ENCODE data around the gene TAGLN2.

TAGLN2 gene

DNA sequence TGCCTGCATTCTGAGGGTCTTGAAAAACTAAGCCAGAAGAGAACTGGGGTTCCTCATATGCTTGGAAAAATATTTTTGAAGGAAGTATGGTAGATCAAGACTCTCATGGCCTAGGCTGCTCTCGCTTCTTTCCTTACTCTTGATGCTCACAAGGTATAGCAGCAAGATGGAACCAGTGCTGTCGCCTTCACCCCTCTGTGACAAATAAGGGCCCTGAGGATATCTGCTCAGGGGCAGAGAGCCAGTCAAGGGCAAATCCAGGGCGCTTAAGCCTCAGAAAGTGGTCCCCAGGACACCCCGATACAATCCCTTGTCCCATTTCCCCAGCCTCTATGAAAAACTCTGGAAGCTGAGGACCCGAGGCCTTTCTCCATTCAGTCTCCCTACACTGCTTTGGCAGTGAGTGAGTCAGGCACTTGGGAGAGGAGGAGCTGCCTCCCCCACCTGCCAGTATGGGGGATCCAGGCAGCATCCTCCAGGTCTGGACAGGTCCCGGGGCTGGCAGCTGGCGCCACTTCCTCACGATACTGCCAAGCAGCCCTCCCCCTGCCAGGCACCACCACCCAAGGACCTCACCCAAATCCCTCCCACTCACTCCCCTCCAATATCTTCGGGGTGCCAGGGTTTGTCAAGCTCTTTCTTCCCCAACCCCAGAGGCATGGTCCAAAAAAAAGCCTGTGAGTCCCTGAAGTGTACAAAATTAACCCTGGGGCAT is 18.8 kb upstream of the TAGLN2 start:
- DNase-seq (ENCODE audit: insufficient read length, low spot score): no peak
- no peak for FAIRE-seq
- TF ChIP-seq POU2F2 (IDR thresholded peaks at IDR 0.05; ENCODE audit: low read depth, low read length) (no peak), PAX5 (IDR thresholded peaks at IDR 0.05; ENCODE audit: insufficient read depth, low read length, severe bottlenecking) (no peak), POLR2AphosphoS5 (IDR thresholded peaks at IDR 0.05; ENCODE audit: low read depth, low read length) (no peak), SPI1 (IDR thresholded peaks at IDR 0.05; ENCODE audit: low read depth, low read length) (no peak), TAF1 (IDR thresholded peaks at IDR 0.05; ENCODE audit: low read depth, low read length) (no peak), POLR2A (IDR thresholded peaks at IDR 0.05; ENCODE audit: low read depth, low read length) (no peak)

DNA sequence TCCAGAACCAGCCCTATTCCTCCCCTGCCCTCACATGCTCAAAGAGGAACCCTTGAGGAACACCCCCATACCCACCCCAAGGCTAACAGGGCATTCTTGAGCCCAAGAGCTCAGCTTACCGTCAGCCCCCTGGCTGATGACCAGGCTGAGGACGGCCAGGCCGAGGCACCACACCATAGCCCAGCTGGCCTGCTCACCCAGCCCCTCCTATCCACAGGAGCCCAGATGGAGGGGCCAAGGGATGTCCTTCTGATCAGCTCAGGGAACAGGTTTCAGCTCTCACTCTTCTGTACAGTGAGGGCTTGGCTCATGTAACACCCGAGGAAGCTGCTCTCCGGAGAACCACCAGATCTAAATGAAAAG is 18.0 kb upstream of the TAGLN2 start:
- no peak for DNase-seq (ENCODE audit: insufficient read length, low spot score)
- FAIRE-seq: no peak
- TF ChIP-seq SPI1 (IDR thresholded peaks at IDR 0.05; ENCODE audit: low read depth, low read length) (no peak), PAX5 (IDR thresholded peaks at IDR 0.05; ENCODE audit: insufficient read depth, low read length, severe bottlenecking) (no peak), TAF1 (IDR thresholded peaks at IDR 0.05; ENCODE audit: low read depth, low read length) (no peak), POLR2AphosphoS5 (IDR thresholded peaks at IDR 0.05; ENCODE audit: low read depth, low read length) (no peak), POLR2A (IDR thresholded peaks at IDR 0.05; ENCODE audit: low read depth, low read length) (no peak), POU2F2 (IDR thresholded peaks at IDR 0.05; ENCODE audit: low read depth, low read length) (no peak)

GRCh38 chr1:159942632-159943277 is 17.4 kb upstream of the TAGLN2 start:
- TF ChIP-seq TAF1 (IDR thresholded peaks at IDR 0.05; ENCODE audit: low read depth, low read length) (no peak), POLR2AphosphoS5 (IDR thresholded peaks at IDR 0.05; ENCODE audit: low read depth, low read length) (no peak)
- DNase-seq (ENCODE audit: insufficient read length, low spot score) (no peak), FAIRE-seq (no peak)

DNA sequence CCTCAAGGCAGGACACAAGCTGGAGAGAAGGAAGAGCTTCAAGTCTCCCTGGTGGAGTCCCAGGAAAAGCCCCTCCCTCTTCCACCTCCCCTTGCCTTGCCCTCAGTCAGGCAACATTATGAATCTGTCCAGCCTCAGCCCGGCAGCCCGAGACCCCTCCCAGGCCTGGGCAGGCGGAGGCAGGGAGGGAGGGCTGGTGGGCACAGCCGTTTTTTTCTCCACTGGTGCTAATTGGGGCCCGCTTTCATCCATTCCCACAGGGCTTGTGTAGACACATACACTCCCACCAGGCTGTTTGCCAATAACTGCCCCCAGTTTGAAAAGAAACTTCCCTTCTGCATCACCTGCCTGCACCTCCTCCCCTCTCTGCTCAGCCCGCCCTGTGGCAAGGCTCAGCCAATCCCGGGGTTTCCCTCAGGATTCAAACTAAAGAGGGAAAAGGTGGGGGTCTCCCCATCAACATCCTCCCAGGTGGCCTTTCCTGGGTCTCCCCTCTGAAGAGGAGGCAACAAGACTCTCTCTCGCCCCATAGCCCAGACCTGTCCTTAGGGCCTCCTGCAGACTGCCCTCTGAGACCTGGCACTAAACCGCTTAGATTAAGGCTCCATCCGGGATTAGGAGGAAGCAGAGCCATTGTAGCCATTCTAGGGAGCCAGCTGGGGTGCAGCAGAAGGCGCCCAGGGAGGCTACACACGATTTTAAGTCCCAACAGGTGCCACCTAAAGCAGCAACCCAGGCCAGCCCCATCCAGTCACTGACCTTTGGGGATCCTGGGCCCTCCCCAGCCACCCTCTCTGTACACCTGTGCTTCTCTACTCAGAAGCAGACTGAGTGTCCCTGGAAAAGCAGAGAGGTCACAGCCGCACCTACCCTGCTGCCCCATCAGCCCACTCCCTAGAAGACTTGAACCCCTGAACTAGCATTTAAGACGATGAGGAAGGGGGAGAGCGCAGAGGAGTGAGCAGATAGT is 16.6 kb upstream of the TAGLN2 start:
- TF ChIP-seq POLR2AphosphoS5 (IDR thresholded peaks at IDR 0.05; ENCODE audit: low read depth, low read length): no peak
- no peak for TF ChIP-seq TAF1 (IDR thresholded peaks at IDR 0.05; ENCODE audit: low read depth, low read length)
- no peak for TF ChIP-seq POU2F2 (IDR thresholded peaks at IDR 0.05; ENCODE audit: low read depth, low read length)
- no peak for TF ChIP-seq SPI1 (IDR thresholded peaks at IDR 0.05; ENCODE audit: low read depth, low read length)
- TF ChIP-seq PAX5 (IDR thresholded peaks at IDR 0.05; ENCODE audit: insufficient read depth, low read length, severe bottlenecking): no peak
- TF ChIP-seq POLR2A (IDR thresholded peaks at IDR 0.05; ENCODE audit: low read depth, low read length): no peak
- DNase-seq (ENCODE audit: insufficient read length, low spot score): no peak
- no peak for FAIRE-seq

DNA sequence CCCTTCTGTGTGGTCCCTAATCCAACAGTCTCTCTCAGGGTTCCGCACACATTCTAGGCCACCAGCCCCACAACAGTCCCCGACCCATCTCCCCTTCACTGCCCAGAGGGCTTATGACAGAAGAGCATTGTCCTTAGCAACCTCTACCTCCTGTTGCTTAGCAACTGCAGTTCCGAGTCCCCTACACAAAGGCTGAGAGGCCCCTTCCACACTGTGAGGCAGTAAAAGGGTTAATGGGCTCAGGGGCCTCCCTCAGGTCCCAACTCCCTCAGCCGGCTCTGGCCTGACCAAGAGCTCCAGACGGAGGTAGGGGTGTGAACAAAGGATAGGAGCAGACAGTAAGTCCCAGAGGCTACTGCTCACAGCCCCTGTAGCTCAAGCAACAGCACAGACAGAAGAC is 15.8 kb upstream of the TAGLN2 start:
- no peak for DNase-seq (ENCODE audit: insufficient read length, low spot score)
- TF ChIP-seq POLR2A (IDR thresholded peaks at IDR 0.05; ENCODE audit: low read depth, low read length): no peak
- no peak for TF ChIP-seq TAF1 (IDR thresholded peaks at IDR 0.05; ENCODE audit: low read depth, low read length)
- TF ChIP-seq PAX5 (IDR thresholded peaks at IDR 0.05; ENCODE audit: insufficient read depth, low read length, severe bottlenecking): no peak
- TF ChIP-seq SPI1 (IDR thresholded peaks at IDR 0.05; ENCODE audit: low read depth, low read length): no peak
- no peak for TF ChIP-seq POU2F2 (IDR thresholded peaks at IDR 0.05; ENCODE audit: low read depth, low read length)
- no peak for TF ChIP-seq POLR2AphosphoS5 (IDR thresholded peaks at IDR 0.05; ENCODE audit: low read depth, low read length)
- FAIRE-seq: no peak

- no peak for DNase-seq (ENCODE audit: insufficient read length, low spot score)
- FAIRE-seq: no peak
- TF ChIP-seq POLR2A (IDR thresholded peaks at IDR 0.05; ENCODE audit: low read depth, low read length) (no peak), TAF1 (IDR thresholded peaks at IDR 0.05; ENCODE audit: low read depth, low read length) (no peak), POU2F2 (IDR thresholded peaks at IDR 0.05; ENCODE audit: low read depth, low read length) (no peak), POLR2AphosphoS5 (IDR thresholded peaks at IDR 0.05; ENCODE audit: low read depth, low read length) (no peak), SPI1 (IDR thresholded peaks at IDR 0.05; ENCODE audit: low read depth, low read length) (no peak), PAX5 (IDR thresholded peaks at IDR 0.05; ENCODE audit: insufficient read depth, low read length, severe bottlenecking) (no peak)
These were observed 14.8 kb upstream of the TAGLN2 start for GRCh38 chr1:159940006-159940620.

GRCh38 chr1:159939678-159940002 is 14.3 kb upstream of the TAGLN2 start:
- TF ChIP-seq POU2F2 (IDR thresholded peaks at IDR 0.05; ENCODE audit: low read depth, low read length) (no peak), POLR2AphosphoS5 (IDR thresholded peaks at IDR 0.05; ENCODE audit: low read depth, low read length) (no peak), POLR2A (IDR thresholded peaks at IDR 0.05; ENCODE audit: low read depth, low read length) (no peak), PAX5 (IDR thresholded peaks at IDR 0.05; ENCODE audit: insufficient read depth, low read length, severe bottlenecking) (no peak), TAF1 (IDR thresholded peaks at IDR 0.05; ENCODE audit: low read depth, low read length) (no peak), SPI1 (IDR thresholded peaks at IDR 0.05; ENCODE audit: low read depth, low read length) (no peak)
- FAIRE-seq: no peak

DNA sequence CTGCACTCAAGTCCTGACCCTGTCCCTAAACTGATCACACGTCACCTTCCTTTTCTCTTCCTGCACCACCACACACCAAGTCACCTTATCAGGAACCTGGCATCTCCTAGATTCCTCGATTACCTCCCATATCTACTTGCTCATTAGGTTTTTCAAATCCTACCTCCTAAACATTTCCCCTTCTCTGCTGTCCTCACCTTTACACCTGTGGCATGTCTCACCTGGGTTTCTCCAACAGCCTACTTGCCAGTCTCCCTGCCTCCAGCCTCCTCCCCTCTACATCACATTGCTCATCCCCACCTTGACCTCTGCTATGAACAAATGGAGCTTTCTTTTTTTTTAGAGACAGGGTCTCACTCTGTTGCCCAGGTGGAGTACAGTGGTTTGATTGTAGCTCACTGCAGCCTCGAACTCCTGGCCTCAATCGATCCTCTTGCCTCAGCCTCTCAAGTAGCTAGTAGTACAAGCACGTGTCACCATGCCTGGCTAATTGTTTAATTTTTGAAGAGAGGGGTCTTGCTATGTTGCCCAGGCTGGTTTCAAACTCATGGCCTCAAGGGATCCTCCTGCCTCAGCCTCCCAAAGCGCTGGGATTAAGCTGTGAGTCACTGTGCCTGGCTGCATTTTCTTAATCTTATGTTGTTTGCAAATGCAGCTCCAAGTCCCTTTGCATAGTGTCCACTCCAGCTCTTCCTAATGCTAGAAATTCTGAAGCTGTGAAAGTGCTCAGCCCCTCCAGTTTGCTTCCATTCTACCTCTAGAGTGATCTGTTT is 13.8 kb upstream of the TAGLN2 start:
- no peak for DNase-seq (ENCODE audit: insufficient read length, low spot score)
- no peak for TF ChIP-seq TAF1 (IDR thresholded peaks at IDR 0.05; ENCODE audit: low read depth, low read length)
- TF ChIP-seq POLR2A (IDR thresholded peaks at IDR 0.05; ENCODE audit: low read depth, low read length): no peak
- FAIRE-seq: no peak

More at GRCh38 chr1:159939678-159940002, 14.3 kb upstream of the TAGLN2 start:
- DNase-seq (ENCODE audit: insufficient read length, low spot score): no peak

Measured in GM12891 (cell line).